Measurements from ENCODE around the gene MEGF11.

MEGF11 gene

DNA sequence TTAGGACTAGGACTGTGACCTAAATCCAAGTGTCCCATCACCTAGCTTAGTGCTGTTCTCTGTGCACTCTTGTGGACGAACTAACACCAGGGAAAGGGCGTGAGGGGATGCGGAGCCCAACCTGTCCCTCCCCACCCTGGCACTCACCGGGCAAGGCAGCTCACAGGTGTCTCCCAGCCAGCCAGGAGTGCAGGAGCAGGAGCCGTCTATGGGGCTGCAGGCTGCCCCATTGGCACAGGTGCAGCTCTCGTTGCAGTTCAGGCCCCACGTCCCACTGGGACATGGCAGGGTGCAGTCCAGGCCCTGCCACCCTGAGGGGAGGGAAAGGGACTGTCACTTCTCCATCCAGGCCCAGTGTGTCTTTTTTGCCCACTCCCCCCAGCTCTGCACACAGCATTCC lies 324.0 kb downstream of the MEGF11 start:
- DNase-seq = no peak

DNA sequence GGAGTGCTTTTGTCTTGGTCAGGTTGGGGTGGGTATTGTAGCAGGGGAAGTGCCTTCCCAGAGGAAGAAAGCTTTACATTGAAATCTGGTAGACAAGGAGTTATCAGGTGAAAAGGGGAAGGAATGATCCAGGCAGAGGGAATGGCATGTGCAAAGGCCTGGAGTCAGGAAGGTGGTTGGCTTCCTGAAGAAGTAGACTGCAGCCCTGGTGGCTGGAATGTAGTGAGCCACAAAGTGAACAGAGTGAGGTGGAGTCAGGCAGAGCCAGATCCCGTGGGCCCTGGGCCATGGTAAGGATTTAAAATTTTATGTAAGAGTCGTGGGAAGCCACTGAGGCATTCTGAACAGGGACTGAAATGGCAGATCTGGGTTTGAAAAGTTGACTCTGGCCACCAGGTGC lies 326.0 kb downstream of the MEGF11 start:
- no peak for DNase-seq

DNA sequence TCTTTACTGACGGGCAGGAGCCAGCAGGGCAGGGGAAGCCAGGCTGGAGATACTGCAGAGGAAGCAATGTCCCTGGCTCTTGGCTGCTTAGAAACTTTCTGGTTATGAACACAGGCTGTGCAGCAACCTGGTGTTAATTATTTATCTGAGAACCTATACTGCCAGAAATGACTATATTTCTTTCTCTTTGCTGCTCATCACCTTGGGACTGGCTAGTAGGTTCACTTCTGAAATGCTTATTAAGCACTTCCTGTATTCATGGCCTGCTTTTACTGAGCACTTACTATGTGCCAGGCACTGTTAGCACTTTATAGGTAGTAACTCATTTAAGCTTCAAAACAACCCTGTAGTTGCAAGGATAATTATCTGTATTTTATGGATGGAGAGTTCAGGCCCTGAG lies 326.7 kb downstream of the MEGF11 start:
- DNase-seq = no peak

DNA sequence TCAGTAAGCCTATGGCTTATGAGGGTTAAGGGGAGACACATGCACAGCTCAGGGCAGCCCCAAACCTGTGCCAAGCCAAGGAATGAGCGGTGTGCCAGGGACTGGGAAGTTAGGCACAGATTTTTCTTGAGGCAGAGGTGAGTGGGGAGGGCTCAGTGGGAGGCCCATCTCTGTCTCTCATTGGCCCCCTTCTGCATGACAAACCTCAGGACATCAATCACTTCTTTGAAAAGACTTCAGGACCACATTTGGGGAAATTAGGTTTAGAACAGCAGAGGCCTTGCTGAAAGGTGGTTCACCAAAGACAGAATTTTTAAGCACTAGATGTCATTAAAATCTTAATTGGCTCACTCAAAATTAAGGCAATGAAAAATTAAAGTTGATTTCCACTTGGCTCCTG lies 327.1 kb downstream of the MEGF11 start:
- DNase-seq = no peak

DNA sequence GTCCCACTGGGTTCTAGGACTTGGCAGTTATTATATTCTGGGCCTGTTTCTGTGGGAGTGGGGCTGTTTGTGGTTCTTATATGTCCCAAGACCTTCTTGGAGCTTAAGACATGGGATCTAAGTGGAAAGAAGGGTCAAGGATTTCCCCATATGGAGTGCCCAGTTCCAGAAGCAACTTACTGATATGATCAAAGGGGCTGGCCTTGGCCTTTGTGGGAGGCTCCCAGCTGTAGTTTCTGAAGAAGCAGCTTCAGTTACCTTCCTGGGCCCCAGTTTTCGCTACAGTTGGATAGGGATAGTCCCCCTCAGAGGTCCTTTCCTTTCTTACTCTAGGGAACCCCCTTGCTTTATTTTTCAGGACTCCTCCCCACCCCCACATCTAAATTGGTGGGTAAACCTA lies 328.2 kb downstream of the MEGF11 start:
- DNase-seq = no peak

DNA sequence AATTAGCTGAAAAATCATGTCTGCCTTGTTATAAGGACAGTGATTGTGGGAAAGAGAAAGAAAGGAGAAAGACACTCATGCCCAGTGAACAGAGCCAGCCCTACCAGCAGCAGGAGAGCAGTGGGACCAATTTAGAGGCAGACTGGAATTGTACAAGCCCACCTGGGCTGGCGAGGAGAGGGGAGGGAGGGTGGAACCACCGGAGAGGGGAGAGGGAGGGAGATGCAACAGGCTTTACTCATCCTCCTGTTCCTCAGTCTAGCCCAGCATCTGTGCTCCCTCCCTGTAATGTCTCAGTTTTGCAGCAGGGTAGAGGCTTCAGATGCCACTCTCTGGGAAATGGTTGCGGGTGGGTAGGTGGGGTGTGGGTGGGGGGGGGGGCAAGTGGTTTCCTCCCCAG lies 329.5 kb downstream of the MEGF11 start:
- no peak for DNase-seq

DNA sequence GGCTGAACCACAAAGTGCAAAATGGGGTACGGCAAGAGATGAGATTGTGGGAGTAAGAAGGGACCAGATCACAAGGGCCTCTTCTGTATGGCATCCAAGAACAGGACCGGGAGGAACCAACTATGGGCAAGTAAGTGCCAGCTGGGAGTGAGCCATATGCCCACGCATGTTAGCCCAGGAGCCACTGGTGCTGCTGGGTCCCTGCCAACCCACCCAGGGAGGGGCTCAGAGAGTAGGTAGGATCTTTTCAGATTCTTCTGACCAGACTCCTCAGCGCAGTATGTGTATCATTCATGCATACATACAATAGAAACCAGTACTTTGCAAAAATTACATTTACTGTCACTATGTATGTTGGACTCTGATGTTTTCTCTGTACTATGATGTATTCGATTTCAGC lies 330.3 kb downstream of the MEGF11 start:
- DNase-seq = no peak

DNA sequence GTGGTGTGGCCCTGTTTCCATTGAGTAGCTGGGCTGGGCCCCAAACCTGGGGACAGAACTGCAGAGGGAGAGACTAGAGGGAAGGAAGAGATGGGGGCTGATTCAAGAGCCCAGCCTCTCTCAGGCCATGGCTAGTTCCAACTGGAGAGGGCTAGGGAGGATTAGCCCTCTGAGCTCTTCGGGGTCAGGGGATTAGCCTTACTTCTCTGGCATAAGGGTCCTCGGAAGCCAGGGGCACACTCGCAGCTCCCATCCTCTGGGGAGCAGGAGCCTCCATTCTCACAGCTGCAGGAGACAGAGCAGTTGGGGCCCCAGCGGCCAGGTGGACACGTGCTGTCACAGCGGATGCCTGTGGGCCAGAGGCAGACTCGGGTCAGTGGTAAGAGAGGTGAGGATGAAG lies 330.9 kb downstream of the MEGF11 start:
- no peak for DNase-seq

DNA sequence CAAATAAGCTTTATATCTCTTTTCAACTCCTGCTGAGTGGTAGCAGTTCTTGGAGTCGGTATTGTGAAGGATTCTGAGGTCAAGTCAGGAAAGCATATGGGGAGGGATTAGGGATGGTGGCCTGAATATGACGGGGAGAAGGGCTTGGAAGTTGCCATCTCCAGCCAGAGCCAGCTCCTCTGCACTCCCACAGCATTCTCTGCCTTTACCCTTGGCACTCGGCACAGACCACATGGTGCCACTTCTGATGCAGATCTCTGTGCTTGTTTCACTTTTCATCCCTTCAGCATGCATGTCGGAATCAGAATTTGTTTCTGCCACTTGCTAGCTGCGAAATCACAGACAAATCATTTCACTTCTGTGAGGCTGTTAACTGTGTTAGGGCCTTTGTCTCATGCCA lies 331.8 kb downstream of the MEGF11 start:
- DNase-seq = no peak

DNA sequence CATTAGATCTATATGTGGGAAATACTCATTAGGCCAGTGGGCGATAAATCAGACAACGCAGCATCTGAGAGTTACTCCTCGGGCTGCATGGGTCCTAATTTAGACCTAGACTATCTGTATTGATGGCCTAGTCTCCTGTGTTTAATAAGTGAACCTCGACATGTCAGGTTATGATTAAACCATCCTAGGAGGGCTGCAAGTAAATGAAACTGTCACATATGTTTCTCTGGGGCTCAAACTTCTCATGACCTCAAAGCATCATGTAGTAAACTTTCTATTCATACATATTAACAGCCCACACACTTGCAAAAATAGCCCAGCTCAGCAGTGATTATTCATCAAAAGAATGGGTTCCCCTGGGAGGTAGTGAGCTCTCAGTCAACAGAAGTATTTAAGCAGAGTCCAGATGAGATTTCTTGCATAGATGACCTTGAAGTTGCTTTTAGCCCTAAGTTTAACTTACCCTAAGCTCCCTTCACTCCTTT lies 332.7 kb downstream of the MEGF11 start:
- no peak for DNase-seq

DNA sequence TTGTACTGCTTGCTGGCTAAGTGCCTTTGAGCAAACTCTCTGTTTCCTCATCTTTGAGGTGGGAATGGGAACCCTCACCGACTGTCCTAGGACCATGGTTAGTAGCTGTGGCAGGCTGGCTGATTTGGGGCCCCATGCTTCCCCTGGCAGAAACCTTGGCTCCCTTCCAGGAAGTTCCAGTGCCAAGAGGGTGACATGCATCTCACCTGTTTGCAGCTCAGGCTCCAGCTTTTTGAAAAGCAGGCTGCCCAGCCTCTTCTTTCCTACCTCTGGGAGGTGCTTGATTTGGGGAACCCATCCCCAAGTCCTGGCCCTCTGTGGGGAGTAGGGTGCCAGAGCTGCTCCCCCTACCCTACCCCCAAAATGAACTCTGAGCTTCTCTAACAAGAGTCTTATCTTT lies 333.4 kb downstream of the MEGF11 start:
- DNase-seq = no peak

DNA sequence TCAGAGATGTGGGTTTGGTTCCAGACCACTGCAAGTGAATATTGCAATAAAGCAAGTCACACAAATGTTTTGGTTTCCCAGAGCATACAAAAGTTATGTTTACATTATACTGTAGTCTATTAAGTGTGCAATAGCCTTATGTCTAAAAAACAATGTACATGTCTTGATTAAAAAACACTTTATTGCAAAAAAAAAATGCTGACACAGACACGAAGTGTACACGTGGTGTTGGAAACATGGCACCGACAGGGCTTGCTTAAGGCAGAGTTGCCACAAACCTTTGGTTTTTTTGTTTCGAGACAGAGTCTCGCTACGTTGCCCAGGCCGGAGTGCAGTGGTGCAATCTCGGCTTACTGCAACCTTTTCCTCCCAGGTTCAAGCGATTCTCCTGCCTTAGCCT lies 334.2 kb downstream of the MEGF11 start:
- no peak for DNase-seq

DNA sequence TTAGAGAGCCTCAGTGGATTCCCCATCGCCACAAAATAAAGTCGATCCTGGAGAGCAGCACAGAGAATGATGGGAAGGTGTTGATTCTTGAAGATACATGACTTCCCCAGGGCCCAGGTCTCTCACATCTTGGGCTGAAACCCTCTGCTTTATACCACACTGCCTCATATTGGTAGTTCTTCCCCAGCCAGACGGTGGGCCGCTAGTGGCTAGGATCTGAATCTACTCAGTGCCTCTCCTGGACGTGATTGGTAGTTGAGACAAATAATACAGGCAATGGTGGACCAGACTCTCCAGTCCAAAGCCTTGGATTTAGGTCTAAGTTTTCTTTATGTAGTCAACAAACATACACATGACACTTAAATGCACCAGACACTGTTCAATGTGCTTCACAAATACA lies 334.6 kb downstream of the MEGF11 start:
- DNase-seq = no peak

DNA sequence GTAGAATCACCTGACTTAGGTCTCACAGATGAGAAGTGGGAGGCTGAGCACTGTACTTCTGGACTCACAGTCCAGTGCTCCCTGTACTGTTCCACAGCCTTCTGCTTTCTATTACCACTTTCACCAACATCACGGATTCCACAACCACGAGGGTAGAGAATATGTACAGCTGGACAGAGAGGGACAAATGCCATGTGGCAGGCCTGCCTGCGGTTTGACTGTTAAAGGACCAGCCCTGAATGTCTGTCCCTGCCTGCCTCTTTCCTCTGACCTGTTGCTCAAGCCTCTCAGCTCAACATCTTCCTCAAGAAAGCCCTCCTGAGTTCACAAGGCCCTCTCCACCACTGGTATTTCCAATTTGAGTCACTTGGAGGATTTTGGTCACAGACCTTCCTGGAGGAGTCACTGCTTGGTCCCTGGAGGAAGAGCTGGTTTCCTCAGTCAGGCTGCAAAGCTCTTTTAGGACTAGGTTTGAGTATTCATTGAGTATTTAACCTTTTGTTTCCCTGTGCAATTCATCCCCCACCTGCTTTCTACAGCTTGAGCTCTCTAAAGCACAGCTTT lies 335.1 kb downstream of the MEGF11 start:
- no peak for DNase-seq

DNA sequence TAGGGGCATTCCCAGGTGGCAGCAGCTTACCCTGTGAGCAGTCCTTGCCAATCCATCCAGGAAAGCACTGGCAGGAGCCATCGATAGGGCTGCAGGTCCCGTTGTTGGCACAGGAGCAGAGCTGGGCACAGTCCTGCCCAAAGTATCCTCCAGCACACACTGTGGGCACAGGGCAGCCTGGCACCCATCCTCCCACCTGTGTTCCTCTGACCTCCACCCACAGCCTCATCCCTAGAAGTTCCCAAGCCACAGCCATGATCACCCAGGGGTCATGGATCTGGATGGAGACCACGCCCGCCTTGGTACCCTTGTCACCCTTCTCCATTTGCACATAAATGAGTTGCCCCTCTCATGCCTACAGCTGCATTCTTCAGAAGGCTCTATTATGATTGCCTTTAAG lies 335.6 kb downstream of the MEGF11 start:
- DNase-seq = no peak

DNA sequence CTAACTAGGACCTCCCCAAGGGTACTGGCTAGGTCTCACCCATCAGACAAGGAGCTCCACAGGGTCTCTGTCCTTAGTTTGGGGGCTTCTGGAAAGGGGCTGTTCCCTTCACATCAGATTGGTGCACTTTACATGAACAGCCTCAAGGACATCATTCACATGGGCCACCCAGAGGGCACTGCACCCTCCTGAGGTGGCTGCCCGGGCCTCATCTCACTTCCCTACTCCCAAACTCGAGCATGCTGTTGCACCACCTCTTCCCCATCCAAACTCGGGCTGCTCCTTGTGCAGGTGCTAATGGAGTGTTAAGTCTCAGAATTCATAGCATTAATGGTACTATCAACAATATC lies 336.2 kb downstream of the MEGF11 start:
- DNase-seq = no peak

DNA sequence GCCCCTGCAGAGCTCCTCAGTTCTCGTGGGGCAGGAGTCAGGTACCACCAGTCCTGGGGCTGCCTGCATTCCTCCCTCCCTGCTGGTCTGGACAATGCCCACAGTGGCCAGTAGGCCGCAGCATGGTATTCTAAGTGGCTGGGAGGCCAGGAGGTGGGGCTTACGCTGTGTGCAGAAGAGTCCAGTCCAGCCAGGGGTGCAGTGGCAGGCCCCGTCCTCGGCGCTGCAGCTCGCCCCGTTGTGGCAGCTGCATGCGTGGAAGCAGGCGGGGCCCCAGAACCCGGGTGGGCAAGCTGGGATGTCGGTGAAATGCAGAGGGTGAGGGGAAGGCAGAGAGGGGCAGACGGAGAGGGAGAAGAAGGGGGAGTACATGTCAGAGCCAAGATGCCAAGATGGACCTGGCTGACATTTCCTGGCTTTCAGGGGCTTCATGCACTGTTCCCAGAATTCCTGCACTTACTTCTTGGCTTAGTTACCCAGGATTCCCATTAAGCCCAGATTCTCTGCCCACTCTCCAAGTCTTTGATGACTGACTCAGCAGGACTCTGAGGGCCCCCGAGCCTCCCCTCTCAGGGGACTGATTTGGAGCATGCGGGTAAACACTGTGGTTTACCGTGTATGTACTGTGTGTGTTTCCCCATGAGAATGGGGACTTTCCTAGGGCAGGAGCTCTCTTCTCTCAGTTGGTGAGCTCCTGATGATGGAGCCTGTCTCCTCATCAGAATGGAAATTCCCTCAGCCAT lies 336.7 kb downstream of the MEGF11 start:
- DNase-seq = no peak

DNA sequence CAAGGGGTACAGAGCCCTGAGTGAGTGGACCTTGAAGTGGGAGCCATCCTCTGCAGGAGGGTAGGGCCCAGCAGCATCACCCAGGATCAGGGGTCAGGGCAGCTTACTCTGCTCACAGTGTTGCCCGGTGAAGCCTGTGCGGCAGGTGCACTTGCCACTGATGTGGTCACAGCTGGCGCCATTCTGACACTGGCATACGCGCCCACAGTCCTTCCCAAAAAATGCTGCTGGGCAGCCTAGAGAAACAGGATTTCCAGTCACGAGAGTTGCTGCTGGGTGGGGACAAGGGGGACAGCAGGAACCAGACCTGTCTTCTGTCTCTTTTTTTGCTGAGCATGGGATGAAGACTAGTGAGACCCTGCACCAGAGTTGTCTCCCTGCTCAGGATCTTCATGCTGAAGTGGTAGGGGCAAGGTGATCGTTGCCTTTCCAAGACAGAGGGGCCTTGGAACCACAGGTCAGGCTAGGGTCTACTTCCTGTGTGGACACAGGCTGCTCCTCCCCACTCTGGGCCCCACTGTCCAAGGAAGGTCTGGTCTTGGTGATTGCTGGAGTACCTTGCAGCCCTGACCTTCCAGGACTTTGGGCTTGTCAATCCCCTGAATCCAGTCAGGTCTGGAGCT lies 337.4 kb downstream of the MEGF11 start:
- no peak for DNase-seq

DNA sequence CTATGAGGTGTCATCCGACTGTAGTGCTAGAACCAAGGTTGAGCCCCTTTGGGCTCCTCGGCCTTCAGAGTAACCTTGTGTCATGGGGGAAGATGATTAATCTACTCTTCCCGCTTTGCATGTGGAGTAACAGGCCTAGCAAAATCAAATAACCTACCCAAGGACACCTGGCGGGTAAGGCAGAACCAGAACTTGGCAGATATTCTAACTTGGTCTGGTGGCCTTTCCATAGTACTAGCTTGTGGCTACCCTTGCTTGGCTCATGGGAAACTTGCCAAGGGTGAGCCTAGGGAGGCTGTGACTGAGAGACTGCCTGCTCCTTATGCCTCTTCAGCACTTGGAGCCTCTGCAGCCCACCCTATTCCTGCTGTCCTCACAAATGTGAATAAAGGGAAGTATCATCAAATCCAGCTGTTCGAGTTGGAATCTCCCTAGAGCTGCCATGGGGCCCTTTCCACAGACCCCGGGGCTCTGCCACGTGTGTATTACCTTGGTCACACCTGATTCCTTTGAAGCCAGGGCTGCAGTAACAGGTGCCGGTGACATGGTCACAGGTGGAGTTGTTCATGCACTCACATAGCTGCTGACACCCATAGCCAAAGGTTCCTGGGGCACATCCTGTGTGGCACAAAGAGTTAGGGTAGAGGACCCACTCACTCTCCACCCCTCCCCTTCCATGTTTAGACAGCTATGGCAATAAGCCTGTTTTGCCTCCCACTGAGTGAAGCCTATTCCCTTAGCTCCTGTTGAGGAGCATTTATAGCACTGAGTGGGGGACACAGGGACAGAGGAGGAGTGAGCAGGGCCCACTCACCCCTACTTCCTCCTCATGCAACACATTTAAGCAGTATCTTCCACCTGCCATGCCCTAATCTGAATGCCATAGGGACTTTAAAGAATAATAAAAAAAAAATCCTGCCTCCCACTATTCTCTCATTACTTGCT lies 338.3 kb downstream of the MEGF11 start:
- DNase-seq = no peak

DNA sequence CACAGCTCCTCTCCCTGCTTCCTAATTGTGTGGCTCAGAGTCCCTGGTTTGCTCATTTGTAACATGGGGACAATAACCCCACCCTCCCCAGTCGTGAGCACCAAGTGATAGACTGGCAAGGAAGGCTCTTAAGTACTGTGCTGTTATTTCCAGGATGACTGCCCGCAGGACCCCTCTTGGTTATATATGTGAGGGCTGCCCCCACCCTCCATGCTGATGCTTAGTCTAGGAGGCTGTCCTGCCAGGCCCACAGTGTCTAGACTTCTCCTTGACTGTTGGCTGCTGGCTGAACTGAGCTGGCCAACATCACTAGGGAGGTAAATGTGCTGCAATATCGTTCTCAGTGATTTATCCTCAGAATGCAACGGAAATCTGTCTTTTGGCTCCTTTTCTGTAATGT lies 339.2 kb downstream of the MEGF11 start:
- no peak for DNase-seq

DNA sequence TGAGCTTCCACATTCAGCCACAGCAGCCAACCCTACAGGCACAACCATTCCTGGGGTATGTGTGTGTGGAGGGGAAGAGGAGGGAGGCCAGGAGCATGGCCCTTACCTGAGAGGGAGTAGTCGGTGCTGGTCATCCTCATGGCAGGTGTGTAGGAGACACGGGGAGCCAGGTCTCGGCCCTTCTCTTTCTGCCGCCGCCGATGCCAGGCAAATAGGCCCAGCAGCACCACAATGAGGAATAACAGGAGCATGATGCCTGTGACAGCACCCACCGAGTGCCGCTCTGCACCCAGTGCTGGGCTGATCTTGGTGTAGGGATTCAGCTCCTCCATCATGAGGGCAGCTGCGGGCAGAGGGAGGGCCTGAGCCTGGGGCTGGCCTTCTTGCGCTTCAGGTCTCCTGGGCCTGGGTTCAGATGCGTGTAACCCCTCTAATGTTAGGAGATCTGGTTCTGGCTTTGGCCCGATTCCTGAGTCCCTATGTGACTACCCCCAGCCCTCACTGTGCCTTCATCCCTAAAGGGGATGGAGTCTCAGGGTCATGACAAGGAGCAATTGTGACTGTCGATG lies 339.8 kb downstream of the MEGF11 start:
- no peak for DNase-seq

DNA sequence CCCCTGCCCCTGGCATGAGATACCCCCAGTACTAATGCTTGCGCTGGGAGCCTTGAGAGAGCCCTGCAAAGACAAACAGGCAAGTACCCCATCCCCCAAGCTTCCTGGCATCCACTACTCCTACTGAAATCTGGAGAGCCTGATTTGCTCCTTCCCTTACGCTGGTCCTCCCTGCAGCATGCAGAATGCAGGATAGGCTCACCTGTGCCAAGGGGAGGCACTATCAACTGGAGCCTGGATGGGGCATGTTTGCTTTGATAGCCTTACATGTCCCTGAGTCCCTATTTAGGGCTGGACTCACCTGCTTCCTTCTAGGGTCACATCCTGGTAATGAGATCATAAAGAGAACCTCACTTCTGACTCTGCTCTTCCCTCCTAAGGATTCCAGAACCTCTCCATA lies 341.3 kb downstream of the MEGF11 start:
- DNase-seq = no peak

DNA sequence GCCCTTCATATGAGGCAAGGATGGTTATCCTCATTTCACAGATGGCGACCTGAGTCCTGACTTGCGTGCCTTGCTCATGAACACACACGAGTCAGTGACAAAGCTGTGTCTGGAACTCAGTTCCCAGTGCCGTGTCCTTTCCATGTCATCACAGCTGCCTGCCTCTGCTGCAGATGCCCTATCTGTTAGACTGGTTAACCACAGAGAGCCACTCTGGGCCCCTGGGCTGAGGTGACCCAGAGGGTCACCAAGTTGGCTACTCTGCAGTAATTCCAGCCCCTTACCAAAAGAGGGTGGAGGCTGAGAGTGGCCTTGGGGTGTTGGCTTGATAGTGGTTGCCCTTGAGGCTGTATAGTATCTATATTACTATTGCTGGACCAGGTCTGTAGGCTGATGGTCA lies 343.2 kb downstream of the MEGF11 start:
- DNase-seq = no peak

Measured in NCI-H524 treated with DMSO at 0.1 percent for 48 hours (cell line).